ENCODE measurements around the gene TPGS1.
"Not testable (repeated sequence)": the region's sequence is repeated elsewhere in the genome, so short reads cannot be mapped to it uniquely, and the experiment has no call there.

The TPGS1 gene

GRCh38 chr19:475360-475759 lies 31.9 kb upstream of the TPGS1 start:
- ChIA-PET POLR2A (no interaction called here), CTCF (no interaction called here)
- DNase-seq (ENCODE audit: extremely low spot score) = no peak
- no peak for TF ChIP-seq ELF4 (IDR thresholded peaks at IDR 0.05)
- TF ChIP-seq FOXM1 (IDR thresholded peaks at IDR 0.05; ENCODE audit: borderline replicate concordance) = no peak
- TF ChIP-seq L3MBTL2 (conservative IDR thresholded peaks at IDR 0.05) = no peak
- TF ChIP-seq TARDBP (IDR thresholded peaks at IDR 0.05) = no peak

GRCh38 chr19:478236-478903 lies 28.9 kb upstream of the TPGS1 start:
- TF ChIP-seq ZNF384 (IDR thresholded peaks at IDR 0.05) = no peak
- TF ChIP-seq FOXA1 (IDR thresholded peaks at IDR 0.05) = no peak
- TF ChIP-seq L3MBTL2 (conservative IDR thresholded peaks at IDR 0.05) = no peak
- no peak for TF ChIP-seq PKNOX1 (IDR thresholded peaks at IDR 0.05)
- TF ChIP-seq TARDBP (IDR thresholded peaks at IDR 0.05) = no peak
- TF ChIP-seq ELF4 (IDR thresholded peaks at IDR 0.05) = no peak
- no peak for TF ChIP-seq SP1 (IDR thresholded peaks at IDR 0.05)
- no peak for TF ChIP-seq SUZ12 (IDR thresholded peaks at IDR 0.05)
- TF ChIP-seq FOXM1 (IDR thresholded peaks at IDR 0.05; ENCODE audit: borderline replicate concordance) = no peak
- TF ChIP-seq HDGF (IDR thresholded peaks at IDR 0.05; ENCODE audit: borderline replicate concordance) = no peak
- TF ChIP-seq ARNT (IDR thresholded peaks at IDR 0.05) = no peak
- TF ChIP-seq FOXK2 (IDR thresholded peaks at IDR 0.05) = no peak
- CTCF ChIA-PET = no interaction called here
- no peak for DNase-seq (ENCODE audit: extremely low spot score)
- POLR2A ChIA-PET = interaction anchor here (1.1 to 1.6 kb wide), 2 partner anchors 7 to 19 kb away, joined by 3 to 4 read pairs; no protein-coding TSS in a partner anchor

- ChIA-PET CTCF (no interaction called here), POLR2A (interaction anchor here (1.1 kb wide), 1 partner anchor 19 kb away, joined by 4 read pairs; no protein-coding TSS in a partner anchor)
- DNase-seq (ENCODE audit: extremely low spot score) = no peak
- TF ChIP-seq LEF1 (IDR thresholded peaks at IDR 0.05; ENCODE audit: borderline replicate concordance) = no peak
- TF ChIP-seq HDGF (IDR thresholded peaks at IDR 0.05; ENCODE audit: borderline replicate concordance) = no peak
- TF ChIP-seq SP1 (IDR thresholded peaks at IDR 0.05) = no peak
- no peak for TF ChIP-seq ZNF384 (IDR thresholded peaks at IDR 0.05)
- TF ChIP-seq ARNT (IDR thresholded peaks at IDR 0.05) = no peak
- TF ChIP-seq TARDBP (IDR thresholded peaks at IDR 0.05) = no peak
- no peak for TF ChIP-seq NFRKB (IDR thresholded peaks at IDR 0.05)
- no peak for TF ChIP-seq SUZ12 (IDR thresholded peaks at IDR 0.05)
- TF ChIP-seq FOXM1 (IDR thresholded peaks at IDR 0.05; ENCODE audit: borderline replicate concordance) = no peak
- no peak for TF ChIP-seq ELF4 (IDR thresholded peaks at IDR 0.05)
- no peak for TF ChIP-seq L3MBTL2 (conservative IDR thresholded peaks at IDR 0.05)
- no peak for TF ChIP-seq CTBP1 (IDR thresholded peaks at IDR 0.05; ENCODE audit: borderline replicate concordance)
Observed at GRCh38 chr19:478976-479375, 28.3 kb upstream of the TPGS1 start.

- CTCF ChIA-PET = no interaction called here
- POLR2A ChIA-PET = interaction anchor here (0.7 to 1.0 kb wide), 3 partner anchors 8 to 52 kb away, joined by 3 to 6 read pairs (median 5); partner anchors contain the start of gene CDC34
- TF ChIP-seq PKNOX1 (IDR thresholded peaks at IDR 0.05) = peak; percentile 86
- TF ChIP-seq CTBP1 (IDR thresholded peaks at IDR 0.05; ENCODE audit: borderline replicate concordance) = peak; percentile 87
- TF ChIP-seq FOXK2 (IDR thresholded peaks at IDR 0.05) = no peak
- peak; percentile 63; the same call in 1 of the 2 replicates for TF ChIP-seq TARDBP (IDR thresholded peaks at IDR 0.05)
- DNase-seq (ENCODE audit: extremely low spot score) = peak; percentile 82
Observed at GRCh38 chr19:480016-480855, 27.1 kb upstream of the TPGS1 start.

GRCh38 chr19:481100-481499 lies 26.2 kb upstream of the TPGS1 start:
- DNase-seq (ENCODE audit: extremely low spot score); POLR2A ChIA-PET; CTCF ChIA-PET: not testable (repeated sequence)

- TF ChIP-seq SUZ12 (IDR thresholded peaks at IDR 0.05) = no peak
- no peak for TF ChIP-seq BHLHE40 (IDR thresholded peaks at IDR 0.05; ENCODE audit: borderline replicate concordance)
- no peak for TF ChIP-seq ELF4 (IDR thresholded peaks at IDR 0.05)
- TF ChIP-seq TARDBP (IDR thresholded peaks at IDR 0.05) = no peak
- TF ChIP-seq SP1 (IDR thresholded peaks at IDR 0.05) = no peak
- TF ChIP-seq FOXA1 (IDR thresholded peaks at IDR 0.05) = no peak
- TF ChIP-seq LEF1 (IDR thresholded peaks at IDR 0.05; ENCODE audit: borderline replicate concordance) = no peak
- TF ChIP-seq L3MBTL2 (conservative IDR thresholded peaks at IDR 0.05) = no peak
- no peak for TF ChIP-seq PKNOX1 (IDR thresholded peaks at IDR 0.05)
- no peak for TF ChIP-seq FOXK2 (IDR thresholded peaks at IDR 0.05)
- no peak for TF ChIP-seq HDGF (IDR thresholded peaks at IDR 0.05; ENCODE audit: borderline replicate concordance)
- no peak for TF ChIP-seq ZNF384 (IDR thresholded peaks at IDR 0.05)
- TF ChIP-seq NFRKB (IDR thresholded peaks at IDR 0.05) = no peak
- TF ChIP-seq CTBP1 (IDR thresholded peaks at IDR 0.05; ENCODE audit: borderline replicate concordance) = no peak
- ChIA-PET POLR2A (no interaction called here), CTCF (interaction anchor here (1.1 kb wide), 1 partner anchor 104 kb away, joined by 4 read pairs; no protein-coding TSS in a partner anchor)
- DNase-seq (ENCODE audit: extremely low spot score) = no peak
Observed at GRCh38 chr19:482186-483041, 24.9 kb upstream of the TPGS1 start.
